HepG2 (cell line): ENCODE measurements around the gene LPXN. TPM values are rescaled to one million over a fixed set of nuclear protein-coding genes. Genes with fewer than 3 reads are reported as not detected.

Experiments
- ATRX ChIP-seq: sonication (generic); formaldehyde crosslinking; IDR thresholded peaks from 2 replicates; pipeline ENCODE4 v1.4.0; 2020; ENCODE audit warnings: missing genetic modification reagents, borderline replicate concordance
- CBX5 ChIP-seq: sonication (generic); formaldehyde crosslinking; IDR thresholded peaks from 2 replicates; pipeline ENCODE4 v1.4.0; 2020; ENCODE audit warnings: missing genetic modification reagents, borderline replicate concordance
- CHD2 ChIP-seq: IDR thresholded peaks from 2 replicates; pipeline ENCODE4 v1.6.1; 2011; ENCODE audit warnings: low read depth, low read length, improper control_type of control experiment
- CREBL2 ChIP-seq: sonication (generic); formaldehyde crosslinking; IDR thresholded peaks from 2 replicates; pipeline ENCODE4 v1.8.1; 2023; ENCODE audit warnings: missing genetic modification reagents, mild to moderate bottlenecking, borderline replicate concordance
- ETV6 ChIP-seq: sonication (generic); formaldehyde crosslinking; conservative IDR thresholded peaks from 2 replicates; pipeline ENCODE4 v1.4.0; 2020; ENCODE audit warnings: missing genetic modification reagents
- FLYWCH1 ChIP-seq: sonication (generic); formaldehyde crosslinking; IDR thresholded peaks from 2 replicates; pipeline ENCODE4 v1.8.1; 2023; ENCODE audit warnings: mild to moderate bottlenecking, missing genetic modification reagents
- GABPA ChIP-seq, 2 experiments: IDR thresholded peaks; 2 replicates each; pipeline ENCODE4 v1.6.1; 2011 to 2016; ENCODE audit warnings: low read depth in 2 of 2, low read length in 1 of 2, missing biosample characterization in 1 of 2, missing genetic modification characterization in 1 of 2
- HOXA7 ChIP-seq: sonication (generic); formaldehyde crosslinking; IDR thresholded peaks from 2 replicates; pipeline ENCODE4 v1.8.1; 2022; ENCODE audit warnings: mild to moderate bottlenecking, missing genetic modification reagents, moderate library complexity
- KDM5A ChIP-seq: fragments of 200-600 bp; sonication (generic); IDR thresholded peaks from 2 replicates; pipeline ENCODE4 v1.7.0; 2018; ENCODE audit warnings: antibody characterized with exemption, mild to moderate bottlenecking, low read length, borderline replicate concordance
- NR2F2 ChIP-seq: IDR thresholded peaks from 2 replicates; pipeline ENCODE4 v1.6.1; 2012; ENCODE audit warnings: low read depth, inconsistent platforms, borderline replicate concordance
- PPARG ChIP-seq: conservative IDR thresholded peaks from 2 replicates; pipeline ENCODE4 v1.6.1; 2016; ENCODE audit warnings: missing biosample characterization, missing genetic modification reagents
- RFX3 ChIP-seq: IDR thresholded peaks from 2 replicates; pipeline ENCODE4 v1.6.1; 2016; ENCODE audit warnings: missing biosample characterization, missing genetic modification reagents
- TFAP4 ChIP-seq: sonication (generic); IDR thresholded peaks from 2 replicates; pipeline ENCODE4 v1.6.1; 2016; ENCODE audit warnings: low read depth, borderline replicate concordance
- TOE1 ChIP-seq: sonication (generic); formaldehyde crosslinking; IDR thresholded peaks from 2 replicates; pipeline ENCODE4 v1.4.0; 2020; ENCODE audit warnings: mild to moderate bottlenecking, missing genetic modification reagents
- YEATS2 ChIP-seq: sonication (generic); formaldehyde crosslinking; IDR thresholded peaks from 2 replicates; pipeline ENCODE4 v1.4.0; 2020; ENCODE audit warnings: missing genetic modification reagents, borderline replicate concordance
- ZNF124 ChIP-seq: sonication (generic); formaldehyde crosslinking; IDR thresholded peaks from 2 replicates; pipeline ENCODE4 v1.4.0; 2020; ENCODE audit warnings: missing genetic modification reagents
- ZNF253 ChIP-seq: sonication (generic); formaldehyde crosslinking; IDR thresholded peaks from 2 replicates; pipeline ENCODE4 v1.8.0; 2022; ENCODE audit warnings: mild to moderate bottlenecking, missing genetic modification reagents, borderline replicate concordance
- ZNF446 ChIP-seq: sonication (generic); formaldehyde crosslinking; IDR thresholded peaks from 2 replicates; pipeline ENCODE4 v1.5.0; 2020; ENCODE audit warnings: mild to moderate bottlenecking, missing genetic modification reagents
- ZNF576 ChIP-seq: sonication (generic); formaldehyde crosslinking; IDR thresholded peaks from 2 replicates; pipeline ENCODE4 v1.4.0; 2020; ENCODE audit warnings: mild to moderate bottlenecking, missing genetic modification reagents
- ZNF670 ChIP-seq: sonication (generic); formaldehyde crosslinking; IDR thresholded peaks from 2 replicates; pipeline ENCODE4 v1.8.0; 2022; ENCODE audit warnings: mild to moderate bottlenecking, missing genetic modification reagents, borderline replicate concordance
- ZNF790 ChIP-seq: sonication (generic); formaldehyde crosslinking; IDR thresholded peaks from 2 replicates; pipeline ENCODE4 v1.8.0; 2022; ENCODE audit warnings: missing genetic modification reagents, mild to moderate bottlenecking, borderline replicate concordance
- polyA plus RNA-seq, 8 experiments: library from polyadenylated mRNA; depleted of rRNA in 3 of 8; stranded (reverse) in 7 of 8; unstranded in 1 of 8; fragments of >200 nt; fragmentation: Illumina TruSeq in 4 of 8; extraction: Trizol in 4 of 8; gene quantifications; 2 replicates each; pipeline versions ENCODE4 v1.2.1 to v1.2.3, GENCODE V29; 2011 to 2016; ENCODE audit warnings: low read depth in 4 of 8, missing spikeins in 1 of 8, mixed read lengths in 1 of 8; ENCODE audit not compliant: insufficient read depth in 1 of 8
- total RNA-seq, 5 experiments: library from RNA; depleted of rRNA; stranded (reverse); fragments of >200 nt; fragmentation: Illumina TruSeq; extraction: Trizol; gene quantifications; 2 replicates each; pipeline ENCODE4 v1.2.3, GENCODE V29; 2016; ENCODE audit warnings: low read depth in 1 of 5
- TF ChIP-seq, protein P1 (sequence below): IDR thresholded peaks from 2 replicates; pipeline ENCODE4 v1.6.1; 2016; ENCODE audit warnings: missing biosample characterization, missing genetic modification reagents, low read depth
- TF ChIP-seq, protein P2 (sequence below): sonication (generic); formaldehyde crosslinking; IDR thresholded peaks from 2 replicates; pipeline ENCODE4 v1.4.0; 2020; ENCODE audit warnings: mild to moderate bottlenecking, missing genetic modification reagents
- TF ChIP-seq, protein P3 (sequence below): sonication (generic); formaldehyde crosslinking; IDR thresholded peaks from 2 replicates; pipeline ENCODE4 v1.9.0; 2022; ENCODE audit warnings: missing genetic modification reagents, mild to moderate bottlenecking, borderline replicate concordance

Gene LPXN
- total and polyA plus RNA-seq, 2 of the 13 experiments (the other 11 are each of a cell fraction or from before 2014, with no cell fraction given): 1.7 to 3.5 TPM

DNA sequence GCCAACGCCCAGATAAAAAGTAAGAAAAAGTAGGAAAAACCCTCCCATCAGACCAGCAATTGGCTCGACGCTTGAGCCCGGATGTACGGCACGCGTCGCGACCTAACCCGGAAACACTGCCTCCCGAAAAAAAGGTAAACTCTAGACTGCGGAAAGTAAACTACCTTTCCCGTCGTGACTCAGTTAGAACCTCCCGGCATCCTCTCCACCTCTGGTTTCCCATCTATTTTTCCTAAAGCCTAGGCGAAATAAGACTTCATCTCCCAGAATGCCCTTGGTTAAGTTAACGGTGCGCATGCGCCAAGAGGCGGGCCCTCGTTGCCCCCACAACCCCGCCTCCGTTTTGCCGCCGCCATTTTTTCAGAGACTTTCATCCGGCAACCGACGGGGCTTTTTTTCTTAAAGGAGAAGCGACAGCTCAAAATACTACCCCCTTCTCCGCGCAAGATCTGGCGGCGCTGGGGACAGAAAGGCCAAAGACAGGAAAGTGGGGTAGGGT is 2.5 kb upstream of the LPXN start (continued):
- TF ChIP-seq GABPA (IDR thresholded peaks at IDR 0.05; ENCODE audit: low read depth, low read length) (peak; percentile 80), GABPA (CRISPR knock-in tag; IDR thresholded peaks at IDR 0.05; ENCODE audit: low read depth) (peak; percentile 98), ZNF576 (CRISPR knock-in tag) (no peak), ETV6 (CRISPR knock-in tag) (no peak), ZNF253 (CRISPR knock-in tag) (no peak), CBX5 (CRISPR knock-in tag) (no peak), TOE1 (CRISPR knock-in tag) (no peak), YEATS2 (CRISPR knock-in tag) (peak; percentile 50; the same call in 1 of the 2 replicates), RFX3 (CRISPR knock-in tag) (no peak), ZNF124 (CRISPR knock-in tag) (no peak), KDM5A (peak; percentile 69; the same call in 1 of the 2 replicates), ZNF670 (CRISPR knock-in tag) (peak; percentile 45; the same call in 1 of the 2 replicates), NR2F2 (no peak), FLYWCH1 (CRISPR knock-in tag) (no peak), CREBL2 (no peak), HOXA7 (no peak), ZNF446 (no peak), ATRX (CRISPR knock-in tag) (no peak), CHD2 (no peak), TFAP4 (no peak), ZNF790 (CRISPR knock-in tag) (peak; percentile 70; the same call in 1 of the 2 replicates), PPARG (CRISPR knock-in tag) (no peak)
- TF ChIP-seq, protein P1, sequence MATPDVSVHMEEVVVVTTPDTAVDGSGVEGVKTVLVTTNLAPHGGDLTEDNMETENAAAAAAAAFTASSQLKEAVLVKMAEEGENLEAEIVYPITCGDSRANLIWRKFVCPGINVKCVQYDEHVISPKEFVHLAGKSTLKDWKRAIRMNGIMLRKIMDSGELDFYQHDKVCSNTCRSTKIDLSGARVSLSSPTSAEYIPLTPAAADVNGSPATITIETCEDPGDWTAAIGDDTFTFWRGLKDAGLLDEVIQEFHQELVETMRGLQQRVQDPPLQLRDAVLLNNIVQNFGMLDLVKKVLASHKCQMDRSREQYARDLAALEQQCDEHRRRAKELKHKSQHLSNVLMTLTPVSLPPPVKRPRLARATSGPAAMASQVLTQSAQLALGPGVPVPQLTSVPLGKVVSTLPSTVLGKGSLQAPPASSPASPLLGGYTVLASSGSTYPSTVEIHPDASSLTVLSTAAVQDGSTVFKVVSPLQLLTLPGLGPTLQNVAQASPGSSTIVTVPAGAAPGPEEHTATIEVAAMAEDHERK (CRISPR knock-in tag): peak; percentile 49; the same call in 1 of the 2 replicates
- TF ChIP-seq, protein P2, sequence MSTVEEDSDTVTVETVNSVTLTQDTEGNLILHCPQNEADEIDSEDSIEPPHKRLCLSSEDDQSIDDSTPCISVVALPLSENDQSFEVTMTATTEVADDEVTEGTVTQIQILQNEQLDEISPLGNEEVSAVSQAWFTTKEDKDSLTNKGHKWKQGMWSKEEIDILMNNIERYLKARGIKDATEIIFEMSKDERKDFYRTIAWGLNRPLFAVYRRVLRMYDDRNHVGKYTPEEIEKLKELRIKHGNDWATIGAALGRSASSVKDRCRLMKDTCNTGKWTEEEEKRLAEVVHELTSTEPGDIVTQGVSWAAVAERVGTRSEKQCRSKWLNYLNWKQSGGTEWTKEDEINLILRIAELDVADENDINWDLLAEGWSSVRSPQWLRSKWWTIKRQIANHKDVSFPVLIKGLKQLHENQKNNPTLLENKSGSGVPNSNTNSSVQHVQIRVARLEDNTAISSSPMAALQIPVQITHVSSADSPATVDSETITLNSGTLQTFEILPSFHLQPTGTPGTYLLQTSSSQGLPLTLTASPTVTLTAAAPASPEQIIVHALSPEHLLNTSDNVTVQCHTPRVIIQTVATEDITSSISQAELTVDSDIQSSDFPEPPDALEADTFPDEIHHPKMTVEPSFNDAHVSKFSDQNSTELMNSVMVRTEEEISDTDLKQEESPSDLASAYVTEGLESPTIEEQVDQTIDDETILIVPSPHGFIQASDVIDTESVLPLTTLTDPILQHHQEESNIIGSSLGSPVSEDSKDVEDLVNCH: no peak
- TF ChIP-seq, protein P3, sequence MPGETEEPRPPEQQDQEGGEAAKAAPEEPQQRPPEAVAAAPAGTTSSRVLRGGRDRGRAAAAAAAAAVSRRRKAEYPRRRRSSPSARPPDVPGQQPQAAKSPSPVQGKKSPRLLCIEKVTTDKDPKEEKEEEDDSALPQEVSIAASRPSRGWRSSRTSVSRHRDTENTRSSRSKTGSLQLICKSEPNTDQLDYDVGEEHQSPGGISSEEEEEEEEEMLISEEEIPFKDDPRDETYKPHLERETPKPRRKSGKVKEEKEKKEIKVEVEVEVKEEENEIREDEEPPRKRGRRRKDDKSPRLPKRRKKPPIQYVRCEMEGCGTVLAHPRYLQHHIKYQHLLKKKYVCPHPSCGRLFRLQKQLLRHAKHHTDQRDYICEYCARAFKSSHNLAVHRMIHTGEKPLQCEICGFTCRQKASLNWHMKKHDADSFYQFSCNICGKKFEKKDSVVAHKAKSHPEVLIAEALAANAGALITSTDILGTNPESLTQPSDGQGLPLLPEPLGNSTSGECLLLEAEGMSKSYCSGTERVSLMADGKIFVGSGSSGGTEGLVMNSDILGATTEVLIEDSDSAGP (CRISPR knock-in tag): peak; percentile 100
